Stimulated activated CD4-positive, alpha-beta T cell treated with anti-CD3 and anti-CD28 coated beads, TNF-alpha, amount 100 ng/mL, for 4 hours (primary cell): ENCODE measurements around the gene FOS.
"Not testable (repeated sequence)": the region's sequence is repeated elsewhere in the genome, so short reads cannot be mapped to it uniquely, and the experiment has no call there.

Source experiments
- DNase-seq, 3 experiments: peaks; one replicate each; pipeline ENCODE4 v3.0.0-alpha.2; 2020; ENCODE audit warnings: low read depth in 3 of 3

Gene FOS

GRCh38 chr14:75278422-75279152 is at the start of gene FOS:
Gene FOS (plus strand): TSS chr14:75278828. CDS start chr14:75278983, 155 bp downstream.
- peak; percentile 77 to 86 (median 79) for DNase-seq

DNA sequence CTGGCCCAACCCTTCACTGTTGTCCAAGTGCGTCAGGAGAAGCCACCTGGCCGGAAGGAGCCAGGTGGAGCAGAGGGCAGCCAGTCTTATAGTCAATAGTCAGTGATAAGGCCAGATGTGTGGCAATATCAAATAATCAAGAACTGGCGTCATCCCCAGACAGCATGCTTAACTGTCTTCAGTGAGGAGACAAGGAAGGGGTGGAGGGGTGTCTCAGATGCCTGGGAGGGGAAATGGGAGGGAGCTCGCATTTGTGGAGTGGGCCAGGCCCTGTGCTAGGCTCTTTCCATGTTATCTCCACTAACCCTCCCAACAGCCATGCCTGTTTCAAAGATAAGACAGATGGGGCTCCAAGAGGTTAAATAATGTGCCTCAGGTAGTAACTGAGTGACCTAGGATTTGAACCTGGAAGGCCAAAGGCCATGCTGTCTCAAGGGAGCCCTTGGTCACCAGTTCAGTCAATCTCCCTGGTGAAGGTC is 48.9 kb upstream of the FOS start:
- no peak for DNase-seq

DNA sequence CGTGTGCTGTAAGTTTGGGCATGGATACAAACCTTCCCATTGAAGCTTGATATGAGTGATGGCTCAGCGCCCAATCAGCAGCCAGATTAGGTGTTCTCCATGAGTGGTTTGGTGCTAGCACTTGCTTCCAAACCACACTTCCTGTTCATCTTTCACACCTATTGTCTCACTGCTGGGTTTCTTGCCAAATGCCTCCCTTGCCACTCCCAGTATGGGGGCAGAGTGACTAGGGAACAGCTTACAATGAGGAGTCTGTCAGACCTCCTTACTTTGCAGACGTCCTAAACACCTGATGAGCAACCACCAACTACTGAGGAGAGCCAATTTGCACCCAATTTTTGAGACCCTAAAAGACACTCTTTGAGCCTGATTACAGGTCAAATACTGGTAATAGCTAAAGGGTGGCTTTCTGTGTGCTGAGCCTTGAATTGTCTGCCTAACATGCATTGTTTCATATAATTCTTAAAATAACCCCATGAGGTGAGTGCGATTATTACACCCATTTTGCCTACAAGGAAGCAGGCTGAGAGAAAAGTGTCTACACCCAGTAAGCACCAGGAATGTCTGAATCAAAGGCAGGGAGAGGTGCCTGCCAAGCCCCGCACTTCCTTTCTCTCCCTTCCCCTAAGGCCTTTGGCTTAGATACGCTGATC is 48.4 kb upstream of the FOS start:
- peak in 1 of 3 experiments; percentile 2 for DNase-seq

DNA sequence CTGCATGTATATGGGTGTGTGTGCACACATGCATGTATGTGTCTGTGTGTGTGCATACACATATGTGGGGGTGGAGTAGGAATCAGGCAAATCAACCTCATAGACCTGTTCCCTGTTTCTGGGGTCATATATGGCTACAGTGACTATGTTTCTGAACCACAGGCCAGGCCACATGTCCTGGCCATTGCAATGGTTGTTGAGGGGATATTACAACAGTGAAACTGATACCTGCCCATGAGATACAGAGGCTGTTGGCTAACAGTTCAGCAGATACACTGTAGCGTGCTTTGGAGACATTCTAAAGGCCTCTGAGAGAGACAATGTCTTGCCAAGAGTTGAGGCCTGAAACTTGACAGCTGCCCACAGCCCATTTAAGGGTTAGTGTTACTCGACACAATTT is 47.3 kb upstream of the FOS start:
- no peak for DNase-seq

DNA sequence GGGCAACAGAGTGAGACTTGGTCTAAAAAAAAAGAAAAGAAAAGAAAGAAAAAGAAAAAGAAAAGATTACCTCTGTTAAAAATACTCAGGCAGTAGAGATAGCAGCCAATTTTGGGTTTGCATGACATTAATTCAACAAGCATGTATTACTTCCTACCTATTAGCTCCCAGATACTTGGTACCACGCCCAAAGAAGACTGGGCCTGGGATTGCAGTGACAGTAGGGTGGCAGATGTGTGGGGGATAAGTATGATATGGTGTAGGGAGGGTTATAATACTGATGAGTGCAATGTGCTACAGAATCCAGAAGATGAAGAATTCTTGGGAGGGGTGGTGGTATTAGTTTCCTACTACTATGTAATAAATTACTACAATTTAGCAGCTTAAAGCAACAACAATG is 46.4 kb upstream of the FOS start:
- no peak for DNase-seq

GRCh38 chr14:75232597-75232996 is 46.0 kb upstream of the FOS start:
- DNase-seq = peak in 2 of 3 experiments; percentile 1 to 26

- DNase-seq = no peak
These were observed 44.2 kb upstream of the FOS start for GRCh38 chr14:75234173-75235115.

- DNase-seq = not testable (repeated sequence)
These were observed 43.4 kb upstream of the FOS start for GRCh38 chr14:75235198-75235597.

DNA sequence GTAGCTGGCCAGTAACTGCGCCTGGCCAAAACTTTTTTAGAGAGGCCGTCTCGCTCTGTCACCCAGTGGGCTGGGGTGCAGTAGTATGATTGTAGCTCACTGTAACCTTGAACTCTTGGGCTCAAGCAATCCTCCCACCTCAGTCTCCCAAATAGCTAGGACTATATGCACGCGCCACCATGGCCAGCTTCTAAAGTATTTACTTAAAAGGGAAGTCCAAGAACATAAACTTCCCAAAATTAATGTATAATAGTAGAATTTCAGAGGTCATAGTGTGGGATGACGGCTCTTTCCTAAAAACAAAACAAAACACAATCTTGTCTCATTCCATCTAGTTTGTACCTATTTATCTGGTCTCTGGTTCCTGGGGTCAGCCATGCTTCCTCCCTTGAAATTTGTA is 42.2 kb upstream of the FOS start:
- DNase-seq = no peak

- no peak for DNase-seq
These were observed 41.7 kb upstream of the FOS start for GRCh38 chr14:75236901-75237419.

- no peak for DNase-seq
These were observed 39.7 kb upstream of the FOS start for GRCh38 chr14:75238756-75239455.

DNA sequence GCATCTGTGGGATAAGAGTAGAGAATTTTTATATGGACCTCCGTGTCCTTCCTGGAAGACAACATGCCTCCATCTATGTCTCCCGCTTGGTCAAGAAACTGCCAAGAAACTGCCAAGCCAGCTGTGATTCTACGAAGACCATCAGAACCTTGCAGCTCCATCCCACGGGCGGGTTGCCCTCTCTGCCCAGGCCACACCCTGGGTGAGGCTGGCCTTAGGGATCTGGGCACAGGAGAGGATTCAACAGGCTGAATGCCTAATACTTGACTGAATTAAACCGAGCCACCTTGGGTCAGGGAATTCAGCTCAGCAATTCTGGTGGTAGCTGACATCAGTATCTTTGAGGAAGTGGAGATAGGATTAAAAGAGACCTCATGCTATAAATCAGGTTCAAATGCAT is 37.8 kb upstream of the FOS start:
- no peak for DNase-seq

- no peak for DNase-seq
These were observed 35.9 kb upstream of the FOS start for GRCh38 chr14:75242546-75243273.

DNA sequence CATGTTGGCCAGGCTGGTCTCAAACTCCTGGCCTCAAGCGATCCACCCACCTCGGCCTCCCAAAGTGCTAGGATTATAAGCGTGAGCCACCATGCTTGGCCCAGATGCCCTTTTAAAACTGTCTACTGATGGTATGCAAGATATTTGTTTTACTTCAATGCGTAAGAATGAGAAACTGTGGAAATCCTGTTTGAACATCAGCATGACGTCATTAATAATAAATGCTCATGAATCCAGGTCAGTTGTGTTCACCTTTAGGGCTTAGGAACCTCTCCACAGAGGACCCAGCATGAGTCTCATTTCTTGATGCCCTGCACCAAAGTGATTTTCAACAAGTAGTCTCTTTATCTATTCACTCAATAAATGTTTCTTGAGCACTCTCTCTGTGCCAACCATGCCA is 34.5 kb upstream of the FOS start:
- DNase-seq = no peak

DNA sequence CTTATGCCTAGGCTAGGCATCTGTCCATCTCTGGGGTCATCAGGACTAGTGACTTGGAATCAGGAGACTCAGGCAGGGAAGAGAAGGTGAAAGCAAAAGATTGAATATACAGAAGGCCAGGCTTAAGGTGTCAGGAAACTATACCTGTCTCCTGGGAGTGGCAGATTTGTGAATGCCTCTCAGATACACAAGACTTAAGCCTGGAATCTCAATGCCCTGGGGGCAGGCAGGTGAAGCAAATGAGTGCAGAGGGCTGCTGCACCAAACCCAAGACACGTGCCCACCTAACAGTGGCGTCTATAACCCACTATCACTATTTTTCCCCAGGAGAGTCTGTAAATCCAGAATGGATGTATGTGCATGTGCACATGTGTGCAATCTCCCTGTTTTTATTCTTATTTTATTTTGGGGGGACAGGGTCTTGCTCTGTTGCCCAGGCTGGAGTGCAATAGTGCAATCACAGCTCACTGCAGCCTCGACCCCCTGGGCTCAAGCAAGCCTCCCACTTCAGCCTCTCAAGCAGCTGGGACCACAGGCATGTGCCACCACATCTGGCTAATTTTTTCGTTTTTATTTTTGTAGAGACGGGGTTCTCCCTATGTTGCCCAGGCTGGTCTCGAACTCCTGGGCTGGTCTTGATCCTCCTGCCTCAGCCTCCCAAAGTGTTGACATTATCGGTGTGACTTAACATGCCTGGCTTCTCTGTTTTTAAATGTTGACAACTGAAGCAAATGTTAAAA is 31.9 kb upstream of the FOS start:
- no peak for DNase-seq

- DNase-seq = peak in 2 of 3 experiments; percentile 18 to 49
These were observed 31.2 kb upstream of the FOS start for GRCh38 chr14:75247286-75247922.

DNA sequence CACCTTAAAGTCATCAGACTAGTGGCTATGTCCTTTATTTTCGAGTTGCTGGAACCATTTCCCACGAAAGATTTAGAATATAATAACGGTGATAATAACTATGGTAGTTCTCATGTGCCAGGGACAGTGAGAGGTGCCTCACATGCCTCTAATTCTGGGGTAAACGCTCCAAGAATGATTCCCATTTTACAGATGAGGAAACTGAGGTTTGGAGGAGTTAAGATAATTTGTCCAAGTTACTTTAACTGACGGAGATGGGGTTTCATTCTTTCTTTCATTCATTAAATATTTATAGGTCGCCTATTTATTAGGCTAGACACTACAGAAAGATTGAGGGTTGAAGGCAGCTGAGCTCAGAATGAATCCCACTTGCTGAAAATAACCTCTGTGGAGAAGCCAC is 30.7 kb upstream of the FOS start:
- DNase-seq = no peak

GRCh38 chr14:75249251-75249957 is 29.2 kb upstream of the FOS start:
- peak; percentile 25 to 69 (median 54) for DNase-seq

GRCh38 chr14:75249958-75250336 is 28.7 kb upstream of the FOS start:
- DNase-seq = no peak
